IPS DF 6.9 (cell line): ENCODE measurements around the gene ZNF391.
"Not testable (repeated sequence)": the region's sequence is repeated elsewhere in the genome, so short reads cannot be mapped to it uniquely, and the experiment has no call there.

Experiments
- DNase-seq: peaks from one replicate; pipeline ENCODE4 v3.0.0-alpha.2; 2013; ENCODE audit warnings: low read depth, low spot score
- H3K27ac ChIP-seq: one replicate; pipeline ENCODE4 v1.5.1; 2013; ENCODE audit warnings: low read length, control low read depth
- H3K27me3 ChIP-seq: 2 replicates; pipeline ENCODE4 v1.6.1; 2013; ENCODE audit warnings: mild to moderate bottlenecking, low read length; ENCODE audit not compliant: control insufficient read depth, insufficient read depth
- H3K36me3 ChIP-seq: 2 replicates; pipeline ENCODE4 v1.6.1; 2013; ENCODE audit warnings: low read length; ENCODE audit not compliant: control insufficient read depth, insufficient read depth
- H3K4me1 ChIP-seq: 2 replicates; pipeline ENCODE4 v1.6.1; 2013; ENCODE audit warnings: low read length; ENCODE audit not compliant: control insufficient read depth, insufficient read depth
- H3K4me3 ChIP-seq: 2 replicates; pipeline ENCODE4 v1.5.1; 2013; ENCODE audit warnings: mild to moderate bottlenecking, low read length
- H3K9me3 ChIP-seq: 2 replicates; pipeline ENCODE4 v1.6.1; 2013; ENCODE audit warnings: low read length, inconsistent platforms; ENCODE audit not compliant: control insufficient read depth, insufficient read depth
- WGBS: extraction: QIAGEN DNeasy Blood & Tissue Kit; methylation state at CpG from one replicate; pipeline ENCODE4 v1.1.7; 2013; ENCODE audit warnings: mixed read lengths, missing lambda C conversion rate; ENCODE audit not compliant: insufficient read length, insufficient coverage; 5-methylcytosine and 5-hydroxymethylcytosine counted together

The ZNF391 gene

DNA sequence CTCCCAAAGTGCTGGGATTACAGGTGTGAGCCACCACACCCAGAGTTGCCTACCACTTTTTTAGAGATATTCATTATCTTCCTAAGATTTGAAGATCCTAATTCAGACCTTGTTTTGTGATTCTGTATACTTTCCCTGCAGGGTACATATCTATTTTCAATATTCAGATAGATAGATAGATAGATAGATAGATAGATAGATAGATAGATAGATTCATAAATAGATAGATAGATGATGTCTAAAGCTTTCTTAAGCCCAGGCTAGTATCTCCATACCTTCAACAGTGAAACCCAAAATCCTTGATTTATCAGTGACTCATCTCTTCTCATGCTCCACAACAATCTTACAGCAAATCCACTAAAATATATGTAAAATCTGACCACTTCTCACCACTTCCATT, 30.8 kb downstream of the ZNF391 start:
- H3K4me3 ChIP-seq: no peak overlapping the region
- no peak for DNase-seq
- H3K27me3 ChIP-seq: no peaks in the 10 kb centered on the region
- H3K36me3 ChIP-seq: no peaks in the 10 kb centered on the region
- H3K4me1 ChIP-seq: no peaks in the 10 kb centered on the region
- no peak overlapping the region for H3K27ac ChIP-seq
- H3K9me3 ChIP-seq: no peaks in the 10 kb centered on the region

DNA sequence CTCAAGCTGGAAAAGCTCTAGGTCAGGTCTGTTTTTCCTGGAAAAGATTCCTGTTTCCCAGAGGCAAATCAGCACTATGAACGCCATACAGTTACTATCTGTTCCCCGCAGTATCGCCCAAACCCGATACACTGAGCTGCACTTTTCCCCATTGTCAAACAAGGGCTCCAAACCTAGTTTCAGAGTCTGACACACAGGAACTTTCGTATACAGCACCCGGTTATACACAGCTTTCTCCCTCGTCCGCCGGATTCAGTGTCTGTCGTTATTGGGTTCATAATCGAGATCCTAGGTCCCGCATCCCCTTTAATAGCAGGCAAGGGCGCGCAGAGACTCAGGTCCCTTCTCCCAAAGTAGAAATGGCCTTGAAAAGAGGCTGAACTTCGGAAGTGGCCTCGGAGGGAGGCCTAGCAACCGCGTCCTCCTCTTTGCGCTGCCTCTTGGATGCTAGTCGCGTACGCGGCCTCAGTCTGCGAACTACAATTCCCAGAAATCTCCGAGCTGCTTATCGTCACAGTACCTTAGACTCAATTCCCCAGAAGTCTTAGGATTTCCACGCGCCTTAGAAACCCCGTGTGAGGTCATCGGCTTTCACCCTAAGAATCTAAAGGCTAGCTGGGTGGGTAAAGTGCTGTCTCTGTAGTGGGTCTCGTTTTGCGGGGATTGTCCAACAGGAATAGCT, 34.2 kb downstream of the ZNF391 start:
- Histone ChIP-seq H3K4me3 (no peak overlapping the region), H3K27me3 (no peaks in the 10 kb centered on the region), H3K27ac (no peak overlapping the region), H3K36me3 (no peaks in the 10 kb centered on the region), H3K4me1 (no peaks in the 10 kb centered on the region), H3K9me3 (no peaks in the 10 kb centered on the region)
- WGBS: no CpG with 5 or more reads among the region's 32 CpGs
- peak; percentile 29 for DNase-seq

DNA sequence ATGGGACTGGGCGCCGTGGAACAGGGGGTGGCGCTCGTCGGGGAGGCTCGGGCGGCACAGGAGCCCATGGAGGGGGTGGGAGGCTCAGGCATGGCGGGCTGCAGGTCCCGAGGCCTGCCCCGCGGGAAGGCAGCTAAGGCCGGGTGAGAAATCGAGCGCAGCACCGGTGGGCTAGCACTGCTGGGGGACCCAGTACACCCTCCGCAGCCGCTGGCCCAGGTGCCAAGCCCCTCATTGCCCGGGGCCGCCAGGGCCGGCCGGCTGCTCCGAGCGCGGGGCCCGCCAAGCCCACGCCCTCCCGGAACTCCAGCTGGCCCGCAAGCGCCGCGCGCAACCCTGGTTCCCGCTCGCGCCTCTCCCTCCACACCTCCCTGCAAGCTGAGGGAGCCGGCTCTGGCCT, 36.3 kb downstream of the ZNF391 start:
- WGBS: no CpG with 5 or more reads among the region's 36 CpGs
- not testable (repeated sequence) for H3K27me3 ChIP-seq

DNA sequence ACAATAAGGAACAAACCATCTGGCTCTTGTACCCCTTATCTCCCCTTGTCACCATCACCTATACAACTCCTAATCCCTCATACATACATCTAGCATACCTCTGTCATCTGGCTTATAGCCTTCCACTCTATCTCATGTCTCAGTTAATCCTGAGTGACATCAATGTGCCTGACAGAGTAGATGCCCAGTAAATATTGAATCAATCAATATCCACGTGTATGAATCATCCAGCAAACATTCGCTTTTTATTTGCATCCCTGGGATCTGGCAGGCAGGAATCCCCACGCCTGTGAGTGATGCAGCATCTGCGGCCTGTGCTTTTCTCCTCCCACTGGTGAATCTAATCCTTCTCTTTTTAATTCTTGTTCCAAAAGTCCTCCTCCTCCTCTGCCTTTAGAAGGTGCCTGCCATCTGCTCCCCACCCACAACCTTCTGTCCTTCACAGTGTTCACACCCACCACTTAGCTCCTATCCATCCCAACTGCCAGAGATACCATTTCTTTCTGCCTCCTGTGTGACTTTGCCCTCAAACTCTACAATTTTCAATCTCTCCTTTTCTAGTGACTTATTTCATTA, 37.6 kb downstream of the ZNF391 start:
- Histone ChIP-seq H3K27me3 (no peaks in the 10 kb centered on the region), H3K4me1 (no peaks in the 10 kb centered on the region), H3K36me3 (no peaks in the 10 kb centered on the region), H3K9me3 (no peaks in the 10 kb centered on the region), H3K4me3 (no peak overlapping the region), H3K27ac (no peak overlapping the region)
- no CpG with 5 or more reads among the region's 4 CpGs for WGBS
- DNase-seq: no peak

More for the DNA sequence above, 36.3 kb downstream of the ZNF391 start:
- not testable (repeated sequence) for H3K4me1 ChIP-seq, H3K9me3 ChIP-seq, DNase-seq, H3K27ac ChIP-seq, H3K36me3 ChIP-seq, H3K4me3 ChIP-seq

DNA sequence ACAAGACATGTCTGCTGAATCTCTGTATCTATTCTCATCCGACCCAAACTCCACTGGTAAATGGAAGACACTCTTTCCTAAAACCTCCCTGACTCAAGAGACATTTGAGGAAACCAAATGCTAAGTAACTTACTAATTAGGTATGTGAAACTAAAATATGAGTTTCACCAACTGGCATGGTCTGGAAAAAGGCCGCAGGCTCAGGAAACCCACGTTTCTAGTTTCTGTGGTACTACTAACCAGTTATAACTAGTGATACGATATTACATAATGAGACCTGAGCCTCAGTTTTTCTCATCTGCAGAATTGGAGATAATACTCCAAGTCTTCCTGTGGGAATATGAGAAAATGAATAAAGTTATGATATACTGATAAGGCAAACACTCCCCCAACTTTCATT, 39.9 kb downstream of the ZNF391 start:
- no peaks in the 10 kb centered on the region for H3K4me1 ChIP-seq
- no peaks in the 10 kb centered on the region for H3K36me3 ChIP-seq
- DNase-seq: no peak
- H3K4me3 ChIP-seq: no peak overlapping the region
- no peaks in the 10 kb centered on the region for H3K9me3 ChIP-seq
- no peak overlapping the region for H3K27ac ChIP-seq
- H3K27me3 ChIP-seq: no peaks in the 10 kb centered on the region
- WGBS: no CpG with 5 or more reads among the region's 4 CpGs

DNA sequence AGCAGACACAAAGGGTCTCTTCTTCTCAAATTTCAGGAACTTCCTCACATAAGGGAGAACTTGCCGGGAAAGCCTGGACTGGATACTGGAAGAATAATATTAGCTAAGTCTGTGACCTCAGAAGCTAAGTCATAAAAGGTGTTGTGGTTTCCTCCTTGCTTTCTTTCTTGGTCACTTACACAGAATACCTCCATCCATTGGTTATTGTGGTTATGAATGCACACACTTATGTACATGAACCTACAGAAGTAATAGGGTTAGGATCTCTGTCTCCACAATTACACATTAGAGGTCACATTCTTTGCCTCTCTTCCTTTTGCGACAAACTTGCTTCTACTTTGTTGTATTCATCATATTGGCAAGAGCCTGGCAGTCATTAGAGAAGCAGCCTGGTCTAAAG, 40.4 kb downstream of the ZNF391 start:
- no peak for DNase-seq
- no peak overlapping the region for H3K27ac ChIP-seq
- no CpG with 5 or more reads among the region's 2 CpGs for WGBS
- H3K9me3 ChIP-seq: no peaks in the 10 kb centered on the region
- no peak overlapping the region for H3K4me3 ChIP-seq
- H3K27me3 ChIP-seq: no peaks in the 10 kb centered on the region
- H3K4me1 ChIP-seq: no peaks in the 10 kb centered on the region
- no peaks in the 10 kb centered on the region for H3K36me3 ChIP-seq

DNA sequence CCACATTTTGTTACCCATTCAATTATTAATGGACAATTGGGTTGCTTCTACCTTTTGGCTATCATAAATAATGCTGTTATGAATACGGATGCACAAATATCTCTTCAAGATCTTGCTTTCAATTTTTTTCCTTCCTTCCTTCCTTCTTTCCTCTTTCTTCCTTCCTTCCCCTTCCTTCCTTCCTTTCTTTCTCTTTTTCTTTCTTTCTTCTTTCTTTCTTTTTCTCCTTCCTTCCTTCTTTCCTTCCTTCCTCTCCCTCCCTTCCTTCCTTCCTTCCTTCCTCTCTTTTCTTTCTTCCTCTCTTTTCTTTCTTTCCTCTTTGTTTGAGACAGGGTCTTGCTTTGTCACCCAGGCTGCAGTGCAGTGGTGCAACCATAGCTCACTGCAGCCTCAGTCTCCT, 45.2 kb downstream of the ZNF391 start:
- WGBS: no CpG with 5 or more reads among the region's 1 CpG
- Histone ChIP-seq H3K27me3 (no peaks in the 10 kb centered on the region), H3K4me3 (no peak overlapping the region), H3K27ac (no peak overlapping the region), H3K9me3 (no peaks in the 10 kb centered on the region), H3K4me1 (no peaks in the 10 kb centered on the region), H3K36me3 (no peaks in the 10 kb centered on the region)
- DNase-seq: no peak

DNA sequence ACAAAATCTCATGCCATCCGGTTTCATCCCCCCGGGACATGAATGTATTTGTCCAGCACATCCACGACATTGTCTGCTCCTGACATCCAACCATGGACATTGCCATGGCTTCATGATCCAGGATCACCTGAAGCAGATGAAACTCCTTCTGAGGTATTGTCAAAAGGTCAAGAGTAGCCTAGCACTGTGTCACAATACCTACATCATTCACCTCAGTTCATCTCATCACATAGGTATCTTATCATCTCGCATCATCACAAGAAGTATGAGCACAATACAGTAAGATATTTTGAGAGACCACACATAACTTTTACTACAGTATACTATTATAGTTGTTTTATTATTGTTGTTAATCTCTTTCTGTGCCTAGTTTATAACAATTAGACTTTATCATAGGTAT, 50.8 kb downstream of the ZNF391 start:
- DNase-seq: no peak
- H3K36me3 ChIP-seq: no peaks in the 10 kb centered on the region
- H3K4me3 ChIP-seq: no peak overlapping the region
- H3K9me3 ChIP-seq: no peaks in the 10 kb centered on the region
- H3K27me3 ChIP-seq: no peaks in the 10 kb centered on the region
- H3K27ac ChIP-seq: no peak overlapping the region
- H3K4me1 ChIP-seq: no peaks in the 10 kb centered on the region
- no CpG with 5 or more reads among the region's 4 CpGs for WGBS

- H3K9me3 ChIP-seq: no peaks in the 10 kb centered on the region
- no peaks in the 10 kb centered on the region for H3K36me3 ChIP-seq
- H3K4me1 ChIP-seq: no peaks in the 10 kb centered on the region
- no peak overlapping the region for H3K4me3 ChIP-seq
- H3K27me3 ChIP-seq: no peaks in the 10 kb centered on the region
- no peak overlapping the region for H3K27ac ChIP-seq
- DNase-seq: no peak
- WGBS: no CpG with 5 or more reads among the region's 3 CpGs
Observed at GRCh38 chr6:27441001-27441400, 52.4 kb downstream of the ZNF391 start.

DNA sequence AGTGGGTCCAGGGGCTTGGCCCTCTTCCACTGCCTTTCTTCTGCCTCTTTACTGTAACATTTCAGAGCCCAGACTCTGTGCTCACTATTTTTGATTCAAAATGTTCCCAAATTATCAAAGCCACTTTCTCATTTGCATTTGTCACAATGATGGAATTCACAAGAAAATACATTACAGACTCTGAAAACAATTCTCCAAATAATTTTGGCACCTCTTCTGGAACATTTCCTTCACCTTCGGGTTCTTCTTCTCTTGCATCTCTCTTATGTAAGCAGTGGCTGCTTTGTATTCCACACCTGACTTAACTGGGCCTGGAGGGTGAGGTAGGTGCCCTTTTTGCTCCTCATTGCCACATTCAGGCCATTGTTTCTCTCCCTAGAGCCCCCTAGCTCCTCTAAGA, 54.4 kb downstream of the ZNF391 start:
- WGBS: no CpG with 5 or more reads among the region's 1 CpG
- no peak overlapping the region for H3K4me3 ChIP-seq
- H3K27me3 ChIP-seq: no peaks in the 10 kb centered on the region
- H3K36me3 ChIP-seq: no peaks in the 10 kb centered on the region
- H3K4me1 ChIP-seq: no peaks in the 10 kb centered on the region
- H3K9me3 ChIP-seq: no peaks in the 10 kb centered on the region
- no peak for DNase-seq
- no peak overlapping the region for H3K27ac ChIP-seq

DNA sequence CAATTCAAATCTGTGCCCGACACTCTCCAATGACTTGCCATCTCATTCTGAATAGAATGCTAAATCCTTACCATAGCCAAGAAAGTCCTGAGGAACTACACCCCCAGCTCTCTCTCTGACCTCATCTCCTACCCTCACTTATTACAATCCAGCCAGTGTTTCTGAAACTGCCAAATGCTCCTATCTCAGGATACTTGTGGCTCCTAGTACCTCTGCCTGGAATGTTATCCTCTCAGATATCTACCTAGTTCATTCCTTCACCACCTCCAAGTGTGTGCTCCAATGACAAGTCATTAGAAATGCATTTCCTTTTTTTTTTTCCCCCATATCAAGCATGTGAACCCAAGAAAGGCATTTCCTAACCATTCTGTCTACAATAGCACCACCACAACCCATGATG, 59.9 kb downstream of the ZNF391 start:
- Histone ChIP-seq H3K4me1 (no peaks in the 10 kb centered on the region), H3K27ac (no peak overlapping the region), H3K4me3 (no peak overlapping the region), H3K36me3 (peaks cover 14% of the 10 kb centered on the region; the same call in 1 of the 2 replicates), H3K27me3 (no peaks in the 10 kb centered on the region), H3K9me3 (peaks cover 14% of the 10 kb centered on the region)
- no CpG with 5 or more reads among the region's 1 CpG for WGBS
- DNase-seq: no peak
